ENCODE results near the gene KRT76. TPM values are rescaled to one million over a fixed set of nuclear protein-coding genes. Genes with fewer than 3 reads are reported as not detected.

The KRT76 gene
- total RNA-seq, 1 experiment from 2014 or later: not detected

- ChIA-PET CTCF (no interaction called here), POLR2A (no interaction called here)
- no peak overlapping the region for H3K4me3 Mint-ChIP-seq (ENCODE audit: unreplicated experiment)
- H3K9me3 Mint-ChIP-seq (ENCODE audit: unreplicated experiment): no peaks in the 10 kb centered on the region
- no peak for DNase-seq
- no peaks in the 10 kb centered on the region for H3K27me3 Mint-ChIP-seq (ENCODE audit: insufficient read depth, unreplicated experiment)
- Histone ChIP-seq H3K27me3 (replicated peaks; ENCODE audit: control insufficient read depth, insufficient read depth, low read length) (no peaks in the 10 kb centered on the region), H3K9me3 (no peaks in the 10 kb centered on the region), H3K36me3 (ENCODE audit: control insufficient read depth, insufficient read depth, low read length) (no peaks in the 10 kb centered on the region), H3K4me3 (ENCODE audit: low read depth, low read length) (no peak overlapping the region), H3K4me1 (no peaks in the 10 kb centered on the region)
- H3K36me3 Mint-ChIP-seq (ENCODE audit: insufficient read depth, unreplicated experiment): no peaks in the 10 kb centered on the region
- TF ChIP-seq, protein P1, sequence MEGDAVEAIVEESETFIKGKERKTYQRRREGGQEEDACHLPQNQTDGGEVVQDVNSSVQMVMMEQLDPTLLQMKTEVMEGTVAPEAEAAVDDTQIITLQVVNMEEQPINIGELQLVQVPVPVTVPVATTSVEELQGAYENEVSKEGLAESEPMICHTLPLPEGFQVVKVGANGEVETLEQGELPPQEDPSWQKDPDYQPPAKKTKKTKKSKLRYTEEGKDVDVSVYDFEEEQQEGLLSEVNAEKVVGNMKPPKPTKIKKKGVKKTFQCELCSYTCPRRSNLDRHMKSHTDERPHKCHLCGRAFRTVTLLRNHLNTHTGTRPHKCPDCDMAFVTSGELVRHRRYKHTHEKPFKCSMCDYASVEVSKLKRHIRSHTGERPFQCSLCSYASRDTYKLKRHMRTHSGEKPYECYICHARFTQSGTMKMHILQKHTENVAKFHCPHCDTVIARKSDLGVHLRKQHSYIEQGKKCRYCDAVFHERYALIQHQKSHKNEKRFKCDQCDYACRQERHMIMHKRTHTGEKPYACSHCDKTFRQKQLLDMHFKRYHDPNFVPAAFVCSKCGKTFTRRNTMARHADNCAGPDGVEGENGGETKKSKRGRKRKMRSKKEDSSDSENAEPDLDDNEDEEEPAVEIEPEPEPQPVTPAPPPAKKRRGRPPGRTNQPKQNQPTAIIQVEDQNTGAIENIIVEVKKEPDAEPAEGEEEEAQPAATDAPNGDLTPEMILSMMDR (IDR thresholded peaks at IDR 0.05; ENCODE audit: insufficient read depth in 1 of 2, low read depth in 1 of 2, low read length in 1 of 2, severe bottlenecking in 1 of 2, unreplicated experiment in 1 of 2): no peak
- no TSS peak for BruUV-seq (replicated peaks)
- intact Hi-C loops (cut with micrococcal nuclease; ENCODE audit: unreplicated experiment): no loop called here
- no peaks in the 10 kb centered on the region for H3K4me1 Mint-ChIP-seq (ENCODE audit: low read depth, unreplicated experiment)
- no peak overlapping the region for H3K27ac Mint-ChIP-seq (ENCODE audit: unreplicated experiment)
Measured at GRCh38 chr12:52771505-52771904, 5.6 kb downstream of the KRT76 start.

DNA sequence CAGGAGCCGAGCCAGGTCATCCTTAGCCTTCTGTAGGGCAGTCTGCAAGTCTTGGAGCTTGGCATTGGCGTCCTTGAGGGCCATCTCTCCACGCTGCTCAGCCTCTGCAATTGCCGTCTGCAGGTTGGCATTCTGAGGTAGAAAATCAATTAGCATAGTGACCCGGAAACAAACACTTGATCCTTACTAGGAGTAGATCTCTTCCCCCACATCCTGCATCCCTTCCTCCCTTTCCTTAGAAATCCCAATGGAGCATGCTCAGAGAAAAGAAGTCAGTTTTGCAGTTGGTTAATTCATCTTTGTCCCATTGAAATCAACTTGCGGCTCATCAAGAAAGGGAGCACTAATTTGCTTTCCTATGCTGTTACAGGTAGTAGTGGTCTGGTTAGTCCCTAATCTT is 6.1 kb downstream of the KRT76 start:
- DNase-seq: no peak
- Mint-ChIP-seq H3K4me3 (ENCODE audit: unreplicated experiment) (no peak overlapping the region), H3K9me3 (ENCODE audit: unreplicated experiment) (no peaks in the 10 kb centered on the region), H3K36me3 (ENCODE audit: insufficient read depth, unreplicated experiment) (no peaks in the 10 kb centered on the region), H3K4me1 (ENCODE audit: low read depth, unreplicated experiment) (no peaks in the 10 kb centered on the region), H3K27ac (ENCODE audit: unreplicated experiment) (no peak overlapping the region), H3K27me3 (ENCODE audit: insufficient read depth, unreplicated experiment) (no peaks in the 10 kb centered on the region)
- Histone ChIP-seq H3K4me3 (ENCODE audit: low read depth, low read length) (no peak overlapping the region), H3K4me1 (no peaks in the 10 kb centered on the region), H3K27me3 (replicated peaks; ENCODE audit: control insufficient read depth, insufficient read depth, low read length) (no peaks in the 10 kb centered on the region), H3K9me3 (no peaks in the 10 kb centered on the region), H3K36me3 (ENCODE audit: control insufficient read depth, insufficient read depth, low read length) (no peaks in the 10 kb centered on the region)
- BruUV-seq (replicated peaks): no TSS peak
- TF ChIP-seq, protein P1 (IDR thresholded peaks at IDR 0.05; ENCODE audit: insufficient read depth in 1 of 2, low read depth in 1 of 2, low read length in 1 of 2, severe bottlenecking in 1 of 2, unreplicated experiment in 1 of 2): no peak
- POLR2A ChIA-PET: no interaction called here
- intact Hi-C loops (cut with micrococcal nuclease; ENCODE audit: unreplicated experiment): no loop called here
- CTCF ChIA-PET: no interaction called here

- POLR2A ChIA-PET: no interaction called here
- TF ChIP-seq, protein P1 (IDR thresholded peaks at IDR 0.05; ENCODE audit: insufficient read depth in 1 of 2, low read depth in 1 of 2, low read length in 1 of 2, severe bottlenecking in 1 of 2, unreplicated experiment in 1 of 2): no peak
- H3K27ac Mint-ChIP-seq (ENCODE audit: unreplicated experiment): no peak overlapping the region
- H3K4me1 Mint-ChIP-seq (ENCODE audit: low read depth, unreplicated experiment): no peaks in the 10 kb centered on the region
- no peaks in the 10 kb centered on the region for H3K9me3 ChIP-seq
- no peak overlapping the region for H3K4me3 ChIP-seq (ENCODE audit: low read depth, low read length)
- no peak overlapping the region for H3K4me3 Mint-ChIP-seq (ENCODE audit: unreplicated experiment)
- H3K27me3 Mint-ChIP-seq (ENCODE audit: insufficient read depth, unreplicated experiment): no peaks in the 10 kb centered on the region
- no peaks in the 10 kb centered on the region for H3K27me3 ChIP-seq (replicated peaks; ENCODE audit: control insufficient read depth, insufficient read depth, low read length)
- no peaks in the 10 kb centered on the region for H3K9me3 Mint-ChIP-seq (ENCODE audit: unreplicated experiment)
- no TSS peak for BruUV-seq (replicated peaks)
- CTCF ChIA-PET: interaction anchor here (0.6 kb wide), 1 partner anchor 97 kb away, joined by 8 read pairs; no protein-coding TSS in a partner anchor
- H3K36me3 Mint-ChIP-seq (ENCODE audit: insufficient read depth, unreplicated experiment): no peaks in the 10 kb centered on the region
- no peaks in the 10 kb centered on the region for H3K36me3 ChIP-seq (ENCODE audit: control insufficient read depth, insufficient read depth, low read length)
- intact Hi-C loops (cut with micrococcal nuclease; ENCODE audit: unreplicated experiment): no loop called here
- no peak for DNase-seq
- H3K4me1 ChIP-seq: no peaks in the 10 kb centered on the region
Measured at GRCh38 chr12:52769946-52770345, 7.2 kb downstream of the KRT76 start.

Data from Caco-2 (cell line).